22Rv1 (cell line): ENCODE measurements around the gene NAA38.

Source experiments
- H3K27ac ChIP-seq: fragments of 450-650 bp; 2 replicates; pipeline ENCODE4 v1.5.1; 2017
- CTCF ChIP-seq: fragments of 450-650 bp; IDR thresholded peaks from 2 replicates; pipeline ENCODE4 v1.5.1; 2017; ENCODE audit warnings: mild to moderate bottlenecking
- ZFX ChIP-seq: fragments of 450-650 bp; IDR thresholded peaks from 2 replicates; pipeline ENCODE4 v1.6.1; 2017; ENCODE audit warnings: antibody characterized with exemption, borderline replicate concordance

NAA38 gene

GRCh38 chr17:7846063-7846735, 11.2 kb downstream of the NAA38 start:
- peak overlapping the region; percentile 99 for H3K27ac ChIP-seq
- TF ChIP-seq ZFX (no peak), CTCF (no peak)

DNA sequence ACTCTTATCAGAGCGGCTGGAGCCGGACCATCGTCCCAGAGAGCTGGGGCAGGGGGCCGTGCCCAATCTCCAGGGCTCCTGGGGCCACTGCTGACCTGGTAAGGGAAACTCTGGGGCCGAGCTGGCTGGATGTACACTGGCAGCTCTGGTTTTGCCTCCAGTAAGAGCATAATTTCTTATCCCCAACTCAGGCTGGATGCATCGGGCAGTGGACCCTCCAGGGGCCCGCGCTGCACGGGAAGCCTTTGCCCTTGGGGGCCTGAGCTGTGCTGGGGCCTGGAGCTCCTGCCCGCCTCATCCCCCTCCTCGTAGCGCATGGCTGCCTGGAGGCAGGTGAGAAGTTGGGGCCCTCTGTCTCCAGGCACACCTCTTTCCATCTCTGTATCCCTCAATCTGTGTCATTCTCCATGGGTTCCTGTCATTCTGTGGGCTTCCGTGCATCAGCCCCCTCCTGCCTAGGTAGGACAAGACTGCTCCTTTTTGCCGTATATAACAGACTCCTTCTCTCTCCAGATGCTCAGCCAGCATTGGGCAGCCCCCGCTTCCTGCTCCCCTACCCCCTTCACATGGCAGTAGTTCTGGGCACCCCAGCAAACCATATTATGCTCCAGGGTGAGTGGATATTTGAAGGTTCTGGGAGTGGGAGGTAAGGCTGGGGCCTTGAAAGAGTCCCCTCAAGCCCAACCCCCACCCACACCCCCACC, 11.8 kb downstream of the NAA38 start:
- H3K27ac ChIP-seq, result peak overlapping the region; percentile 99
- TF ChIP-seq CTCF (no peak), ZFX (no peak)

- peak overlapping the region; percentile 99 for H3K27ac ChIP-seq
- TF ChIP-seq CTCF, result no peak
- TF ChIP-seq ZFX, result no peak
These were observed 12.8 kb downstream of the NAA38 start for GRCh38 chr17:7844292-7845154.

GRCh38 chr17:7843536-7844291, 13.6 kb downstream of the NAA38 start:
- TF ChIP-seq ZFX (no peak), CTCF (no peak)

GRCh38 chr17:7843257-7843535, 14.2 kb downstream of the NAA38 start:
- TF ChIP-seq ZFX (no peak), CTCF (no peak)
- H3K27ac ChIP-seq, result peak overlapping the region; percentile 99

More at GRCh38 chr17:7843536-7844291, 13.6 kb downstream of the NAA38 start:
- H3K27ac ChIP-seq, result peak overlapping the region; percentile 99

DNA sequence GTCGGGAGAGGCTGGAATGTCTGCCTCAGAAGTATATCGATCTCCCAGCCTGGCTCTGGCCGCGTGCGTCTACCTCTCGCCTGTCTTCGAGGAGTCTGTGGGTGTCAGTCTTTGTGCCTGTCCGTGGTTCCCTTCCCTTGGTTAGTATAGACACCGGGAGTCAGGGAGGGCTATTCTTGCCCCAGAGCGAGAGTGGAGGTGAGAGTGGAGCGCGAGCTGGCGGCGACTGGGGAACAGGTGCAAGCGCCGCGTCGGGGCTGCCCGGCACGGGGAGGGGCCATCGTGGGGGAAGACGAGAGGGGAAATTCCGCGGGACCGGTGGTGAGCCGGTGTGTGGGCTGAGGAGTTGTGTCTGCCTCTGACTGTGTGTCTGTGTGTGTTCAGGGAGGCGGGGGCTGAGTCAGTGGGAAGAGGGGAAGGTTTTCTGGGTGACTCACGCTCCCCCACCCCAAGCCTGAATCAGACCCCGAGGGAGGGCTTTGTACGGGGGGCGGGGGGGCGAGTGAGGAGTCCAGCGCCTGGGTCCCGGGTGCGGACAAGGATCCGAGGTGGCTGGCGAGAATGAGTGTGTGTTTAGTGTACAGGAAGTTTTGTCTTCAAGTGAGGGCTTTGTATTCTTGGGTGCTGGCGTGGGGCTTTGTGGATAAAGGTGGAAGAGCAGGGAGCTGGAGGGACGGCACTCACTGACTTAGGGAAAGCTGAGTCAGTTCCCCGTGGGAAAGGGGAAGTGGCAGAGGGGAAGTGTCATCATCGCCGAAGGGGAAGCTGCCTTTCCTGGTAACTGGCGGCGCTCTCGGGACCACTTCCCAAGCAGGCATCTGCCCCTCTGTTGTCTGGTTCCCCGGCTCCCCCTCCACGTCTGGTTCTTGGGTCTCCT, 14.7 kb downstream of the NAA38 start:
- TF ChIP-seq CTCF (no peak), ZFX (no peak)
- H3K27ac ChIP-seq, result peak overlapping the region; percentile 99
